GM12892 (cell line): Measurements from ENCODE around the gene NEUROD4. TPM values are rescaled to one million over a fixed set of nuclear protein-coding genes. Genes with fewer than 3 reads are reported as not detected.
"Not testable (repeated sequence)": the region's sequence is repeated elsewhere in the genome, so short reads cannot be mapped to it uniquely, and the experiment has no call there.

ENCODE experiments used
- DNase-seq: peaks from one replicate; pipeline ENCODE4 v3.0.0; 2011; ENCODE audit not compliant: insufficient read length
- FAIRE-seq: peaks from 2 replicates; lab custom pipeline; 2011; peaks lifted over from hg19 to GRCh38; lab: Jason Lieb, UNC
- POLR2A ChIP-seq: IDR thresholded peaks from 2 replicates; pipeline ENCODE4 v1.6.1; 2011; ENCODE audit warnings: low read depth, low read length, control low read depth
- POLR2AphosphoS5 ChIP-seq: IDR thresholded peaks from 2 replicates; pipeline ENCODE4 v1.6.1; 2011; ENCODE audit warnings: low read depth, low read length, control low read depth
- TAF1 ChIP-seq: IDR thresholded peaks from 2 replicates; pipeline ENCODE4 v1.6.1; 2011; ENCODE audit warnings: low read depth, mild to moderate bottlenecking, control low read depth, low read length, borderline replicate concordance
- polyA plus RNA-seq: library from polyadenylated mRNA; unstranded; fragments of >200 nt; gene quantifications from one replicate; pipeline ENCODE4 v1.2.1, GENCODE V29; 2012; ENCODE audit warnings: missing spikeins, inconsistent platforms; ENCODE audit not compliant: missing spikeins

NEUROD4 gene
- polyA plus RNA-seq, result not detected

GRCh38 chr12:55019784-55020183 is at the start of gene NEUROD4:
TSS of gene NEUROD4 (plus strand) at chr12:55019974. CDS start at chr12:55026440, 6,466 bp downstream.
- TF ChIP-seq POLR2A (no peak), POLR2AphosphoS5 (no peak), TAF1 (no peak)
- DNase-seq, result no peak
- FAIRE-seq, result no peak

- FAIRE-seq (no peak), DNase-seq (no peak)
- TF ChIP-seq POLR2A, result no peak
- TF ChIP-seq TAF1, result no peak
Measured at GRCh38 chr12:54970741-54971140, 49.0 kb upstream of the NEUROD4 start.

- TF ChIP-seq POLR2A (no peak), POLR2AphosphoS5 (no peak), TAF1 (no peak)
- FAIRE-seq (no peak), DNase-seq (no peak)
Measured at GRCh38 chr12:54973556-54973955, 46.2 kb upstream of the NEUROD4 start.

GRCh38 chr12:54974279-54974678 is 45.5 kb upstream of the NEUROD4 start:
- TF ChIP-seq POLR2A (no peak), POLR2AphosphoS5 (no peak), TAF1 (no peak)
- FAIRE-seq (no peak), DNase-seq (no peak)

GRCh38 chr12:54975272-54975671 is 44.5 kb upstream of the NEUROD4 start:
- DNase-seq, result no peak
- TF ChIP-seq TAF1 (no peak), POLR2A (no peak), POLR2AphosphoS5 (no peak)
- no peak for FAIRE-seq

- TF ChIP-seq TAF1 (no peak), POLR2AphosphoS5 (no peak), POLR2A (no peak)
- FAIRE-seq, result no peak
- no peak for DNase-seq
Measured at GRCh38 chr12:54975875-54976274, 43.9 kb upstream of the NEUROD4 start.

GRCh38 chr12:54977155-54977554 is 42.6 kb upstream of the NEUROD4 start:
- DNase-seq, result no peak
- FAIRE-seq, result no peak
- no peak for TF ChIP-seq POLR2AphosphoS5
- TF ChIP-seq TAF1, result no peak
- no peak for TF ChIP-seq POLR2A

- no peak for TF ChIP-seq POLR2AphosphoS5
- FAIRE-seq (no peak), DNase-seq (no peak)
Measured at GRCh38 chr12:54977857-54978256, 41.9 kb upstream of the NEUROD4 start.

- DNase-seq, result no peak
- TF ChIP-seq POLR2AphosphoS5 (no peak), POLR2A (no peak), TAF1 (no peak)
- no peak for FAIRE-seq
Measured at GRCh38 chr12:54980341-54980740, 39.4 kb upstream of the NEUROD4 start.

GRCh38 chr12:54981796-54982195 is 38.0 kb upstream of the NEUROD4 start:
- DNase-seq (no peak), FAIRE-seq (peak; percentile 67)
- TF ChIP-seq TAF1 (no peak), POLR2A (no peak), POLR2AphosphoS5 (no peak)

GRCh38 chr12:54983536-54984101 is 36.2 kb upstream of the NEUROD4 start:
- DNase-seq, result no peak
- FAIRE-seq, result peak; percentile 38
- no peak for TF ChIP-seq POLR2A

- FAIRE-seq (peak; percentile 100), DNase-seq (peak; percentile 37)
- peak; percentile 84 for TF ChIP-seq POLR2AphosphoS5
- peak; percentile 87 for TF ChIP-seq POLR2A
- TF ChIP-seq TAF1, result peak; percentile 75; the same call in 1 of the 2 replicates
Measured at GRCh38 chr12:54984658-54985376, 35.0 kb upstream of the NEUROD4 start, which contains the start of gene TESPA1. TSS of gene TESPA1 (minus strand) at chr12:54984762. CDS start at chr12:54974562, 10,200 bp downstream.

GRCh38 chr12:54986773-54987172 is 33.0 kb upstream of the NEUROD4 start:
- not testable (repeated sequence) for DNase-seq, FAIRE-seq
